Endothelial cell of umbilical vein (primary cell): ENCODE measurements around the gene RABL6. TPM values are rescaled to one million over a fixed set of nuclear protein-coding genes. Genes with fewer than 3 reads are reported as not detected.

Experiments
- BruUV-seq: library from RNA; stranded (reverse); fragments of 400-500 nt; replicated peaks from 2 replicates; lab custom pipeline; 2021; lab: Mats Ljungman, UMichigan
- CTCF ChIA-PET: fragments of 300-600, 350-600 bp; sonication (Branson Sonifier 250); formaldehyde crosslinking; loops from one replicate; lab custom pipeline; 2021; ENCODE audit warnings: antibody characterized with exemption, inconsistent platforms; lab: Charles Lee
- POLR2A ChIA-PET: fragments of 300-600, 350-600 bp; sonication (Branson Sonifier 250); formaldehyde crosslinking; loops from one replicate; lab custom pipeline; 2021; ENCODE audit warnings: antibody characterized with exemption, inconsistent platforms; lab: Charles Lee
- DNase-seq: peaks from one replicate; pipeline ENCODE4 v3.0.0-alpha.2; 2011; ENCODE audit warnings: low read depth, low spot score
- FAIRE-seq: peaks from 2 replicates; lab custom pipeline; 2011; peaks lifted over from hg19 to GRCh38; lab: Jason Lieb, UNC
- H2AFZ ChIP-seq: 2 replicates; pipeline ENCODE4 v1.6.0; 2012; ENCODE audit warnings: low read depth, low read length, control low read depth, inconsistent platforms
- H3K27ac ChIP-seq: 2 replicates; pipeline ENCODE4 v1.5.1; 2011; ENCODE audit warnings: low read depth, mild to moderate bottlenecking, control low read depth, low read length, moderate library complexity; ENCODE audit not compliant: insufficient read depth
- H3K27me3 ChIP-seq, 2 experiments: 2 replicates each; pipeline versions ENCODE4 v1.6.0 to v1.6.1; 2011; ENCODE audit warnings: low read length in 2 of 2, mixed read lengths in 1 of 2; ENCODE audit not compliant: control insufficient read depth in 2 of 2, insufficient read depth in 2 of 2
- H3K36me3 ChIP-seq, 2 experiments: 2 replicates in 1 of 2; 3 replicates in 1 of 2; pipeline ENCODE4 v1.5.1; 2011; ENCODE audit warnings: low read length in 2 of 2, mild to moderate bottlenecking in 1 of 2, moderate library complexity in 1 of 2; ENCODE audit not compliant: control insufficient read depth in 2 of 2, insufficient read depth in 2 of 2; ENCODE audit errors: extremely low read depth in 1 of 2
- H3K4me1 ChIP-seq: 3 replicates; pipeline ENCODE4 v1.5.1; 2011; ENCODE audit warnings: mild to moderate bottlenecking, low read length; ENCODE audit not compliant: control insufficient read depth, insufficient read depth; ENCODE audit errors: extremely low read depth
- H3K4me2 ChIP-seq: 2 replicates; pipeline ENCODE4 v1.6.1; 2011; ENCODE audit warnings: low read length, control low read depth, mixed read lengths; ENCODE audit not compliant: insufficient read depth
- H3K4me3 ChIP-seq, 3 experiments: fragments of 200-600 bp in 1 of 3; sonication (generic), shearing (Covaris generic) in 1 of 3; replicated peaks in 1 of 3; 2 replicates each; pipeline ENCODE4 v1.5.1; 2011 to 2016; ENCODE audit warnings: control low read depth in 3 of 3, low read length in 3 of 3, mild to moderate bottlenecking in 2 of 3, inconsistent platforms in 1 of 3, low read depth in 1 of 3, moderate library complexity in 1 of 3; ENCODE audit not compliant: insufficient read depth in 1 of 3
- H3K79me2 ChIP-seq: 2 replicates; pipeline ENCODE4 v1.6.0; 2012; ENCODE audit warnings: low read length, inconsistent platforms; ENCODE audit not compliant: control insufficient read depth, insufficient read depth
- H3K9ac ChIP-seq: replicated peaks from 2 replicates; pipeline ENCODE3; 2011; ENCODE audit warnings: low read length, control low read depth; ENCODE audit not compliant: insufficient read depth; ENCODE audit errors: extremely low read depth
- H3K9me1 ChIP-seq: replicated peaks from 3 replicates; pipeline ENCODE4 v1.6.0; 2011; ENCODE audit warnings: mild to moderate bottlenecking, low read length; ENCODE audit not compliant: control insufficient read depth, insufficient read depth; ENCODE audit errors: extremely low read depth
- H3K9me3 ChIP-seq: replicated peaks from 2 replicates; pipeline ENCODE4 v1.5.1; 2012; ENCODE audit warnings: low read length, inconsistent platforms; ENCODE audit not compliant: control insufficient read depth, insufficient read depth
- H4K20me1 ChIP-seq: replicated peaks from 2 replicates; pipeline ENCODE3; 2011; ENCODE audit warnings: mild to moderate bottlenecking, low read length; ENCODE audit not compliant: control insufficient read depth, insufficient read depth; ENCODE audit errors: extremely low read depth
- CTCF ChIP-seq, 2 donors: IDR thresholded peaks; 1 replicate in 1 of 2; 2 replicates in 1 of 2; pipeline ENCODE4 v1.5.1; 2011; ENCODE audit warnings: low read length in 2 of 2, mild to moderate bottlenecking in 2 of 2, moderate library complexity in 2 of 2, control low read depth in 1 of 2, inconsistent platforms in 1 of 2, low read depth in 1 of 2; ENCODE audit not compliant: insufficient read depth in 1 of 2; ENCODE audit errors: extremely low read depth in 1 of 2
- EZH2 ChIP-seq: IDR thresholded peaks from 2 replicates; pipeline ENCODE4 v1.6.1; 2012; ENCODE audit warnings: borderline replicate concordance, low read depth, mild to moderate bottlenecking, moderate library complexity, low read length, inconsistent platforms; ENCODE audit not compliant: severe bottlenecking
- FOS ChIP-seq: IDR thresholded peaks from 2 replicates; pipeline ENCODE4 v1.6.1; 2011; ENCODE audit warnings: mild to moderate bottlenecking, low read length, moderate library complexity, borderline replicate concordance; ENCODE audit not compliant: insufficient read depth
- GATA2 ChIP-seq: IDR thresholded peaks from 2 replicates; pipeline ENCODE4 v1.7.0; 2011; ENCODE audit warnings: low read depth, mild to moderate bottlenecking, moderate library complexity, mixed read lengths, low read length; ENCODE audit not compliant: insufficient read length, insufficient read depth
- JUN ChIP-seq: IDR thresholded peaks from 2 replicates; pipeline ENCODE4 v1.6.1; 2011; ENCODE audit warnings: borderline replicate concordance, low read depth; ENCODE audit not compliant: insufficient read length, insufficient read depth
- MAX ChIP-seq: IDR thresholded peaks from 2 replicates; pipeline ENCODE4 v1.6.1; 2011; ENCODE audit not compliant: insufficient read depth, insufficient read length
- MYC ChIP-seq: IDR thresholded peaks from one replicate; pipeline ENCODE4 v1.6.1; 2011; ENCODE audit warnings: mild to moderate bottlenecking, low read depth, low read length
- POLR2A ChIP-seq: IDR thresholded peaks from 2 replicates; pipeline ENCODE4 v1.6.1; 2012; ENCODE audit warnings: low read depth, mild to moderate bottlenecking, control low read depth, low read length
- POLR2AphosphoS5 ChIP-seq: IDR thresholded peaks from 2 replicates; pipeline ENCODE4 v1.6.1; 2012; ENCODE audit warnings: low read depth, mild to moderate bottlenecking, control low read depth, low read length, moderate library complexity; ENCODE audit not compliant: insufficient read depth
- dilution Hi-C: fragments of 300-500 bp; cut with MboI; formaldehyde crosslinking; loops from one replicate; pipeline ENCODE4 v1.15.0; 2019; ENCODE audit warnings: low sequenced_read_pairs; ENCODE audit not compliant: extremely low pct_ligation_motif_present
- intact Hi-C: fragments of 100-400 bp; cut with micrococcal nuclease; formaldehyde crosslinking; loops from one replicate; pipeline ENCODE4 v1.10.0; 2022
- polyA plus RNA-seq, 4 experiments: library from polyadenylated mRNA; depleted of rRNA in 3 of 4; stranded (reverse) in 3 of 4; unstranded in 1 of 4; fragments of >200 nt; gene quantifications; 2 replicates each; pipeline versions ENCODE4 v1.2.1 to v1.2.3, GENCODE V29; 2011 to 2012; ENCODE audit warnings: missing spikeins in 1 of 4
- total RNA-seq: library from RNA; stranded (reverse); gene quantifications from 2 replicates; pipeline ENCODE4 v1.2.3, GENCODE V29; 2021

The RABL6 gene
- total and polyA plus RNA-seq, 2 donors (not counting 3 experiments of a cell fraction or from before 2014, with no cell fraction given), result 60.8 to 112 TPM

- no peak overlapping the region for H2AFZ ChIP-seq
- H3K79me2 ChIP-seq, result no peaks in the 10 kb centered on the region
- FAIRE-seq, result no peak
- TF ChIP-seq JUN, result no peak
- TF ChIP-seq POLR2A, result no peak
- no peak for TF ChIP-seq GATA2
- TF ChIP-seq POLR2AphosphoS5, result no peak
- TF ChIP-seq FOS, result no peak
- TF ChIP-seq CTCF (IDR thresholded peaks at IDR 0.05; ENCODE audit: extremely low read depth in 1 of 2, insufficient read depth in 1 of 2, low read depth in 1 of 2, low read length in 2 of 2), result no peak
- no peak for TF ChIP-seq MAX
- no peak for TF ChIP-seq MYC
- no peak for TF ChIP-seq EZH2
- no peaks in the 10 kb centered on the region for H3K36me3 ChIP-seq
- dilution Hi-C loops (no loop called here), intact Hi-C loops (no loop called here)
- H3K4me2 ChIP-seq, result no peak overlapping the region
- H3K27ac ChIP-seq, result no peak overlapping the region
- ChIA-PET CTCF (no interaction called here), POLR2A (no interaction called here)
- no peaks in the 10 kb centered on the region for H3K27me3 ChIP-seq
- no peak for DNase-seq
- H3K9ac ChIP-seq, result no peak overlapping the region
- H3K4me3 ChIP-seq, result no peak overlapping the region
- H3K4me1 ChIP-seq, result no peaks in the 10 kb centered on the region
- no TSS peak for BruUV-seq
- H3K9me1 ChIP-seq, result no peaks in the 10 kb centered on the region
- no peaks in the 10 kb centered on the region for H3K9me3 ChIP-seq
- no peaks in the 10 kb centered on the region for H4K20me1 ChIP-seq
These were observed 67.4 kb downstream of the RABL6 start for GRCh38 chr9:136875155-136875554.
